HG03103 (cell line): ENCODE results near the gene ARID2.

Experiments used
- ATAC-seq: cut with Tn5 transposase; IDR thresholded peaks from one replicate; pipeline ENCODE4 v1.9.1; 2021; ENCODE audit warnings: low read depth; ENCODE audit not compliant: unreplicated experiment

Gene ARID2

DNA sequence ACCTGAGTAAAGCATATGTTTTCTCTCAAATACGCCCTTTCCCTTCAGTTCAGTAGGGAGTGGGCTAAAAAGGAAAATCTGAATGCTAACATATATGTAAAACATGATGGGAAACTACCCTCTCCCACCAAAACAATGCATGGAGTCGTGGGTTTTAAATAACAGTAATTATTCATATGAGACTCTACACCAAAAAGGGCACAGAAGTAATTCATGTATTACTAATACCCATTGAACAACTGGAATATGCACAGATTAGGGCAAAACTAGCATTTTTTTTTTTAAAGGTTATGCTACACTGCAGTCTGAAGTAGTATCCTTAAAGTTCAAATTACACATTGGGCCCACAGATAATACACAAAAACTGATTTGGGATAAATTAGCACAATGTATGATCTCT, 8.1 kb upstream of the ARID2 start:
- no peak for ATAC-seq

DNA sequence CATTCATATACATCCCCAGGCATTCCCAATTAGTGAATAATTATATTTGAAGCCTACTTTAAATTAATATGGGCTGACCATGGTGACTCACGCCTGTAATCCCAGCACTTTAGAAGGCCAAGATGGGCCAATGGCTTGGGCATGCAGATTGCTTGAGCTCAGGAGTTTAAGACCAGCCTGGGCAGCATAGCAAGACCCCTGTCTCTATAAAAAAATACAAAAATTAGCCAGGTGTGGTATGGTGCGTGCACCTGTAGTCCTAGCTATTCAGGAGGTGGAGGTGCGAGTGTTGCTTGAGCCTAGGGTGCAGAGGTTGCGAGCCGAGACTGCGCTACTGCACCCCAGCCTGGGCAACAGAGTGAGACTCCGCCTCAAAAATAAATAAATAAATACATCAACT, 7.6 kb upstream of the ARID2 start:
- no peak for ATAC-seq

GRCh38 chr12:45725631-45726602, 3.6 kb upstream of the ARID2 start:
- ATAC-seq = no peak

- no peak for ATAC-seq
Measured at GRCh38 chr12:45726603-45727300, 2.8 kb upstream of the ARID2 start.

DNA sequence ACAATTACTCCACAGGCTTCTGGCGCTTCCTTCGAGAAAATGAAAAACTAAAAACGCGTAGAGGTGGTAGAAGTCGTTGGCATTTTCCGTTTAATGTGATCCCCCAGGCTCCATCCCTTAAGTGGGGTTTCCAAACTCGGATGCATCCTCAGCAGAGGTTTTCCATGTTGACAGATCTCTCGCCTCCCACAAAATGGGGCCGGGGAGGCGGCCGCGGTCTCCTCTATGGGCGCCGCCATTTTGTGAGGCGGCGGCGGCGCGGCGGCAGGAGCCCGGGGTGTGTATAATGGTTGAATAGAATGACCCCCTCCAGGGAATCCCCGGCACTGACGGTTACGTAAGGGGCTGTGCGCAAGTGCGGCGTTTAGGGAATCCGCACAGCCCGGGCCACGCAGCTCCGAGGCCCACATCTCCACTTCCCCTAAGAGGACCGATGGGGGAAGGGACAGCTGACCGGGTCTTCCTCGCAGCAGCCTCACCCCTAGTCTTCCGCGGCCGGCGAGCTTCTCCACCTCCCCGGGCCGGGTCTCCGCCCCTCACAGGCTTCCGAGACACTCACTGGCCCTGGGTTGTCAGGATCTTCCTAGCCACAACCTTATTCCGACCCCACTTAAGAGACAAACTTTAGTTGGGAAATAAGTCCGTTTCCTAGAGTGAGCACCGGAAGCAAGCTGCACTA, 2.1 kb upstream of the ARID2 start:
- peak; percentile 54 for ATAC-seq

DNA sequence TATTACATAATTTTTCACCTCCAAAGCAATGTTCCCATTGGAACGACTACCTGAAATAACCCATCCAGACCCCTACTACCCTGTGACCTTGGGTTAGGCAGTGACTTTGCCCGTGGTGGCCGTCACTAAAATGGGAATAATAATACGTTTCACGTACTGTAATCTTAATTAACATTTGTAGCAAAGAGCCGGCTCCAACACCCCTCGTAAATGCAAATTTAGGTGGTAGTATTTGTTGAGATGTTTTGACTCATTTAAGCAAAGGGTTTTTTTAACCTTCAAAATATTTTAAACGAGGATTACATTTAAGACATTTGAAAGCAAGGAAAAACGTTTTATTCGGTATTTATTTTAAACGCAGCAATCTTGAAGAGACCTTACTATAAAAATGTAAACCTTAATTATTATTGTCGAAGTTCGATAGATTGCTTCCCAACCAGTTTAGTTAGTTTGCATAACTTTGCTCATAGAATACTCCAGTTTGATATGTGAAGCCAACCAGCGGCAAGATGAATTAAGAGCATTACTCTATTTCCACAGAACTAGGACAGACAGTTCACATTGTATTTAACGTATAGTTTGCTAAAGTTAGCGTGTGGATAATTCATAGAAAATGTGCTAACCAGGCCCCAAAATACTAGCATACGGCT, 1.4 kb upstream of the ARID2 start:
- ATAC-seq = no peak

- peak; percentile 41 for ATAC-seq
Measured at GRCh38 chr12:45728630-45729232, 775 bp upstream of the ARID2 start.

GRCh38 chr12:45730084-45730347, 510 bp downstream of the ARID2 start:
- ATAC-seq = no peak

GRCh38 chr12:45730348-45731189, 1.1 kb downstream of the ARID2 start:
- no peak for ATAC-seq

DNA sequence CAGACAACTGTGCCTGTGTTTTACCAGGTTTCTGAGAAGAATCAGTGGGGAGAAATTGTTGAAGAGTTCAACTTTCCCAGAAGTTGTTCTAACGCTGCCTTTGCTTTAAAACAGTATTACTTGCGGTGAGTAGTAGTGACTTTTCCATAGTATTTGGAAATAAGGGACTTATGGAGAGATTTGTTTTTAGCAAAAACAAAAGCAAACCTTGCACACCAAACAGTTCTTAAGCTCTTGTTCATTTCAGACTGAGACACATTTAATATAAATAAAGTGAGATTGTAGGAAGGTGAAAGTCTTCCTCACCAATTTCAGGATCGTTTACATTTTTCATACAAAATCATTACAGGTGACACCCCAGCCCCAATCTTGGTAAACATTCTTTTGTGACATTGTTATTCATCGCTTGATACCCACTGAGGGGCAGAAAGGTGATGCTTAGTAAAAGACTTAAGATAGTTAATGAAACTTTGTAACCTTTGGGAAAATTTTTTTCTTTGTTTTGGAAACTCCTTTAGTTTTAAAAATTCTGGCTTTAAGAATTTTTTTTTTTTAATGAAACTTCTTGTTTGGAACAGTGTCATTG, 1.8 kb downstream of the ARID2 start:
- no peak for ATAC-seq

DNA sequence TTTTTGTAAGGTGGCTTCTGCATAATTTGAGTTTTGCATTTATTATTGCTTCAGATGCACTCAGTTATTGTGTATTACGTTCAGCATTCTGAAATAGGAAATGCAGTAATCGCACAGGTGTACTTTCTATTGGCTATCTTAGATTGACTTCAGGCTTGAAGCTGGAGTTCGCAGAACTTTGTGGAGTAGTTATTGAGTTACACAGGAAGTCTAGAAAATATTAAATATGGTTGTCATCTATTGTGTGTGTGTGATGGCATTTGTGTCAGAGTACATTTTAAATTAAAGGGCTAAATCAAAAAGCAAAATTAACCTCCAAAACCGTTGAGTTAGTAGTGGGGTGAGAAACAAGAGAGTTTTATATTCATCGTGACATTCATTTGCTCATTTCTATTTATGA, 2.7 kb downstream of the ARID2 start:
- ATAC-seq = no peak

DNA sequence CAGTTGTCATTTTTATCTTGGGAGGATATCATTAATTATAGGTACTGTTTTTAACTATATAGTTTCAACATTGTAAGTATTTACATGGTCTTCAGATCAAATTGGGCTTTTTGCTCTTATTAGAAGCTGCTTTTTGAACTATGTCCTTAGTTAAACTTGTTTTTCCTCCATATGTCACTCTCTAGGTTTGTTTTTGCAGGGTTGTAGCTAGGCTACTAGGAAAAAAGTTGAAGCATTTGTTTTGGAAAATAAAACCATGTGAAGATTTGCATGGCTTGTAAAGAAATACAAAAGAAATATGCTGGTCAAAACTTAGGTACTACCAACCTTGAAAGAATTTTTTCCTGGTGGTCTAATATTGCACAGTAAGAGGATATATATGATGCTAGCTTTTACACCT, 3.4 kb downstream of the ARID2 start:
- no peak for ATAC-seq

GRCh38 chr12:45737638-45738037, 8.1 kb downstream of the ARID2 start:
- no peak for ATAC-seq

DNA sequence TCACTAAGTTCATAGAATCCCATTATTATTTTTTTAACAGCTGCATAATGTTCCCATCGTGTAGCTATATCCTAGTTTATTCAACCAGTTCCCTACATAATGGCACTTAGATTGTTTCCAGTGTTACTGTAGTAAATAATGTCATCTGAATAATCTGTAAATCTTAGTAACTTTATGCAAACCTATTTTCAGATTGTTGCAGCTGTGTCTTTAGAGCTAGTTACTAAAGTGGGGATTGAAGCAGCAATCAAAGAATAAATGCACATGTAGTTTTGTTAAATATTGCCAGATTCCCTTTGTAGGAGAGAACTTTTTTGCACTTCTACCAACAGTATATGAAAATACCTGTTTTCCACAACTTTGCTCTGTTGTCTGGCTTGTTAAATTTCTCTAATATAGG, 13.1 kb downstream of the ARID2 start:
- ATAC-seq = no peak

GRCh38 chr12:45743247-45743646, 13.7 kb downstream of the ARID2 start:
- ATAC-seq = no peak

DNA sequence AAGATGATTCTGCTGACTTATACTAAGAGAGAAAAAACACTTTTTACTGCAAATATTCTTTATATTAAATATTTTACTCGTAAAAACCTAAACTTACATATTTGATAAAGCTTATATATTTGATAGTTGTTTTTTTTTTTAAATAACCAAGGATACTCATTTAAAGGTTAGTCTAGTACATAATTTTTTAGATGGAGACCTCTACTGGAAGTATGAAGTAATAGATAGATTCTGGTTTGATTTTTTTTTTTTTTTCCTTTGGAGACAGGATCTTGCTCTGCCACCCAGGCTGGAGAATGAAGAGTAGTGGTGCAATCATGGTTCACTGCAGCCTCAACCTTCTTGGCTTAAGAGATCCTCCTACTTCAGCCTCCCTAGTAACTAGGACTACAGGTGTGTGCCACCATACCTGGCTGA, 16.4 kb downstream of the ARID2 start:
- ATAC-seq = no peak

GRCh38 chr12:45756666-45757065, 27.2 kb downstream of the ARID2 start:
- ATAC-seq = no peak

DNA sequence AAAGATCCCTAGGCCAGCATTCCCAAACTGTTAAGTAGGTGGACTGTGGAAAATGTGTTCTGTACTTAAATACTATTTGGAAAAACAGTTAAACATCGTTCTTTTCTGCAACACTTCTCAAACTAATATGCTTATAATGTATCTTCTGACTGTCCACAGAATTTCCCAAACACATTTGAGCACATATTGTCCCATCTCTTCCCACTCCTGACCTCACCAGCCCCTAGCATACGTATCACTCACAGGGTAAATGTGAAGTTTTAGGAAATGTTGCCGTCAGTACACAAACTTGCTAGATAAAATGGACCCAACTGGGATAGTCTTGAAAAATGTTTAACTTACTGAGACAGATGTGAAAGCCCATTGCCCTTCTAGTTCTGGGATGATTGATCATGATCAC, 27.7 kb downstream of the ARID2 start:
- no peak for ATAC-seq

DNA sequence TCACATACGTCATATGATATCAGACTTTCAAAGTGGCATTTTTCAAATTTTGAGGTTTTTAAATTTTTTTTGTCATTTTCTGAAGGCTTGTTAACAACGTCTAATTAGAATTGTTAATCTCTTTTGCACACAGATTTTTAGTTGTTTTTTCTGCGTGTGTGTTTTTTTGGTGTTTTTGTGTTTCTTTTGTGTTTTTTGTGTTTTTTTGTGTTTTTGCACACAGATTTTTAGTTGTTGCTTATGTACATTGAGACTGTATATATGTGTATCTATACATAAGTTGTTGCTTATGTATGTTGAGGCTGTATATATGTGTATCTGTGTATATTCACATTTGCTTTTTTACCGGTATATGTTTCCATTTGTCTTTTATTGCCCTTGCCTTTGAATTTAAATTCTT, 30.8 kb downstream of the ARID2 start:
- no peak for ATAC-seq
